Gastroesophageal sphincter (tissue), 4 donors: ENCODE results near the gene ADPRHL1. TPM values are rescaled to one million over a fixed set of nuclear protein-coding genes. Genes with fewer than 3 reads are reported as not detected.

Experiments
- ATAC-seq: fragments of 150-250 bp; one replicate; pipeline ENCODE4 v1.9.1; 2016; ENCODE audit warnings: mild to moderate bottlenecking, moderate library complexity
- H3K27ac ChIP-seq, 4 donors: fragments of 200-600 bp; sonication (generic) in 3 of 4; 1 replicate in 3 of 4; 2 replicates in 1 of 4; pipeline ENCODE4 v1.5.1; 2016 to 2019
- H3K27me3 ChIP-seq: fragments of 200-600 bp; sonication (generic); one replicate; pipeline ENCODE4 v1.5.1; 2019
- H3K36me3 ChIP-seq, 2 donors: fragments of 200-600 bp; sonication (generic); one replicate each; pipeline ENCODE4 v1.5.1; 2019; ENCODE audit warnings: control low read depth in 1 of 2
- H3K4me1 ChIP-seq, 3 donors: fragments of 200-600 bp; sonication (generic); 1 replicate in 2 of 3; 2 replicates in 1 of 3; pipeline ENCODE4 v1.5.1; 2016 to 2019; ENCODE audit warnings: control low read depth in 2 of 3
- H3K4me3 ChIP-seq, 2 donors: fragments of 200-600 bp; sonication (generic); one replicate each; pipeline ENCODE4 v1.5.1; 2019; ENCODE audit warnings: mild to moderate bottlenecking in 1 of 2, moderate library complexity in 1 of 2
- H3K9me3 ChIP-seq, 3 donors: fragments of 200-600 bp; sonication (generic); one replicate each; pipeline ENCODE4 v1.5.1; 2017 to 2019; ENCODE audit warnings: control low read depth in 2 of 3
- EP300 ChIP-seq: sonication (generic); formaldehyde crosslinking; IDR thresholded peaks from one replicate; pipeline ENCODE4 v1.6.1; 2017; ENCODE audit warnings: antibody characterized with exemption, mild to moderate bottlenecking
- POLR2A ChIP-seq, 2 donors: fragments of 450-650 bp; IDR thresholded peaks; one replicate each; pipeline ENCODE4 v1.6.1; 2017; ENCODE audit warnings: antibody characterized with exemption in 2 of 2, mild to moderate bottlenecking in 2 of 2, moderate library complexity in 1 of 2
- POLR2AphosphoS5 ChIP-seq: sonication (generic); formaldehyde crosslinking; IDR thresholded peaks from one replicate; pipeline ENCODE4 v1.6.1; 2017; ENCODE audit warnings: antibody characterized with exemption
- WGBS, 2 donors: methylation state at CpG; one replicate each; pipeline ENCODE4 v1.1.5; 2018; ENCODE audit warnings: low coverage in 1 of 2; 5-methylcytosine and 5-hydroxymethylcytosine counted together
- small RNA-seq, 4 donors: library from RNA; depleted of rRNA; stranded (forward); fragments of <200 nt; gene quantifications; one replicate each; pipeline ENCODE3, GENCODE V24; 2016
- total RNA-seq, 4 donors: library from RNA; depleted of rRNA; stranded (reverse); fragments of >200 nt; gene quantifications; one replicate each; pipeline ENCODE4 v1.1.0, GENCODE V29; 2016
- TF ChIP-seq, protein P1 (sequence below), 4 experiments: fragments of 200-600 bp in 2 of 4; fragments of 450-650 bp in 2 of 4; sonication (generic) in 1 of 4; IDR thresholded peaks; one replicate each; pipeline ENCODE4 v1.5.1; 2017 to 2019; ENCODE audit warnings: antibody characterized with exemption in 4 of 4, mild to moderate bottlenecking in 2 of 4, moderate library complexity in 2 of 4

Gene ADPRHL1
- total RNA-seq, 4 donors from 2014 or later = 4.7 to 33.8 (median 8.9) TPM

GRCh38 chr13:113351514-113352026 is 101.7 kb downstream of the ADPRHL1 start:
- WGBS, 2 donors = 55 to 74% methylated on average over 4 to 8 of the region's 17 CpGs
- Histone ChIP-seq H3K4me3 (no peak overlapping the region), H3K27ac (no peak overlapping the region), H3K4me1 (no peaks in the 10 kb centered on the region), H3K36me3 (peaks cover 0 to 54% of the 10 kb centered on the region in 2 donors), H3K9me3 (no peaks in the 10 kb centered on the region), H3K27me3 (no peaks in the 10 kb centered on the region)
- peak; percentile 39 for ATAC-seq
- TF ChIP-seq POLR2A (IDR thresholded peaks at IDR 0.05) (no peak), EP300 (no peak), POLR2AphosphoS5 (no peak)
- TF ChIP-seq, protein P1, sequence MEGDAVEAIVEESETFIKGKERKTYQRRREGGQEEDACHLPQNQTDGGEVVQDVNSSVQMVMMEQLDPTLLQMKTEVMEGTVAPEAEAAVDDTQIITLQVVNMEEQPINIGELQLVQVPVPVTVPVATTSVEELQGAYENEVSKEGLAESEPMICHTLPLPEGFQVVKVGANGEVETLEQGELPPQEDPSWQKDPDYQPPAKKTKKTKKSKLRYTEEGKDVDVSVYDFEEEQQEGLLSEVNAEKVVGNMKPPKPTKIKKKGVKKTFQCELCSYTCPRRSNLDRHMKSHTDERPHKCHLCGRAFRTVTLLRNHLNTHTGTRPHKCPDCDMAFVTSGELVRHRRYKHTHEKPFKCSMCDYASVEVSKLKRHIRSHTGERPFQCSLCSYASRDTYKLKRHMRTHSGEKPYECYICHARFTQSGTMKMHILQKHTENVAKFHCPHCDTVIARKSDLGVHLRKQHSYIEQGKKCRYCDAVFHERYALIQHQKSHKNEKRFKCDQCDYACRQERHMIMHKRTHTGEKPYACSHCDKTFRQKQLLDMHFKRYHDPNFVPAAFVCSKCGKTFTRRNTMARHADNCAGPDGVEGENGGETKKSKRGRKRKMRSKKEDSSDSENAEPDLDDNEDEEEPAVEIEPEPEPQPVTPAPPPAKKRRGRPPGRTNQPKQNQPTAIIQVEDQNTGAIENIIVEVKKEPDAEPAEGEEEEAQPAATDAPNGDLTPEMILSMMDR (IDR thresholded peaks at IDR 0.05) = no peak

DNA sequence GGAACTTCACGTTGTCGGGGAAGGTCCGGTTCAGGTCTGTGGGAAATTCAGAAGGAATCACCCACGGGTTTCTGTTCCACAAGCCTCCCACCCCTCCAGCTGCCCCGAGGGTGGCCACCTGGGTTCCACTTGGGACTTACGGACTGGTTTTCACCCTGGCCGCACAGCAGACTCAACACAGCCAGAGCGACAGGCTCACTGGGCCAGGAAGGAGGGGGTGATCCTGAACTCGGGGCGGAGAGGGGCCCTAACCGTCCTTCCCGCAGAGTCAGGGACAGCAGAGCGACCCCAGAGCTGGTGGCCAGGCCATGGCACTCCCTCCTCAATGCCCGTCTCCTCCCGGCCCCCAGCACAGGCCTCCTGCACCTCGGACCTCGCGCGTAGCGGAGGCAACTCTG is 102.4 kb downstream of the ADPRHL1 start:
- no peak overlapping the region for H3K4me3 ChIP-seq
- WGBS, 2 donors = no CpG with 5 or more reads among the region's 20 CpGs
- H3K4me1 ChIP-seq = no peaks in the 10 kb centered on the region
- H3K9me3 ChIP-seq = no peaks in the 10 kb centered on the region
- peaks cover 0 to 54% of the 10 kb centered on the region in 2 donors for H3K36me3 ChIP-seq
- ATAC-seq = no peak
- TF ChIP-seq POLR2AphosphoS5 = no peak
- no peak for TF ChIP-seq POLR2A (IDR thresholded peaks at IDR 0.05)
- TF ChIP-seq, protein P1 (IDR thresholded peaks at IDR 0.05) = no peak
- TF ChIP-seq EP300 = no peak
- H3K27ac ChIP-seq = no peak overlapping the region
- H3K27me3 ChIP-seq = no peaks in the 10 kb centered on the region

GRCh38 chr13:113350065-113350937 is 103.0 kb downstream of the ADPRHL1 start:
- no peak overlapping the region for H3K27ac ChIP-seq
- TF ChIP-seq, protein P1 (IDR thresholded peaks at IDR 0.05) = no peak
- TF ChIP-seq POLR2A (IDR thresholded peaks at IDR 0.05) = no peak
- TF ChIP-seq POLR2AphosphoS5 = no peak
- no peak for TF ChIP-seq EP300
- no peak overlapping the region for H3K4me3 ChIP-seq
- H3K36me3 ChIP-seq = peaks cover 0 to 59% of the 10 kb centered on the region in 2 donors
- H3K9me3 ChIP-seq = no peaks in the 10 kb centered on the region
- no peaks in the 10 kb centered on the region for H3K27me3 ChIP-seq
- 89% methylated on average over 8 of the region's 32 CpGs; no CpG with 5 or more reads in 1 of the 2 donors for WGBS, 2 donors
- ATAC-seq = no peak
- H3K4me1 ChIP-seq = no peaks in the 10 kb centered on the region

Small RNAs within 50 kb of the gene (small RNA-seq; reads per million reads assigned to genes)
- gene RNU1-16P = 0 reads per million in 4 donors

Other genes starting within 250 kb of the ADPRHL1 start
- gene PCID2, start 244.8 kb downstream of the ADPRHL1 start, total RNA-seq = 10 to 100 TPM; 43.7 to 76.0 (median 48.8) TPM
- gene CUL4A, start 243.9 kb downstream of the ADPRHL1 start, total RNA-seq = 100 to 1,000 TPM; 104 to 144 (median 107) TPM
- gene LAMP1, start 156.2 kb downstream of the ADPRHL1 start, total RNA-seq = 100 to 1,000 TPM in 3 of 4 donors, 10 to 100 TPM in 1; 97.9 to 151 (median 128) TPM
- 10 to 100 TPM in 2 of 4 donors, 1 to 10 TPM in 2; 4.7 to 14.0 (median 8.5) TPM for gene GRTP1, start 89.4 kb downstream of the ADPRHL1 start, total RNA-seq
- gene DCUN1D2, start 37.2 kb upstream of the ADPRHL1 start, total RNA-seq = 10 to 100 TPM; 12.3 to 20.2 (median 17.3) TPM
- gene TFDP1, start 131.3 kb upstream of the ADPRHL1 start, total RNA-seq = 10 to 100 TPM; 21.9 to 49.0 (median 29.2) TPM
- gene ATP4B, start 204.7 kb upstream of the ADPRHL1 start, total RNA-seq = not detected
- gene GRK1, start 213.7 kb upstream of the ADPRHL1 start, total RNA-seq = under 1 TPM in 1 of 4 donors, not detected in 3; 0.15 TPM